Measurements from ENCODE around the gene GALNT11.

The GALNT11 gene

GRCh38 chr7:152120210-152120609 lies 94.7 kb downstream of the GALNT11 start:
- no peak for DNase-seq (ENCODE audit: low spot score)

GRCh38 chr7:152120776-152121175 lies 95.3 kb downstream of the GALNT11 start:
- no peak for DNase-seq (ENCODE audit: low spot score)

- DNase-seq (ENCODE audit: low spot score): no peak
Observed at GRCh38 chr7:152121432-152121831, 96.0 kb downstream of the GALNT11 start.

DNA sequence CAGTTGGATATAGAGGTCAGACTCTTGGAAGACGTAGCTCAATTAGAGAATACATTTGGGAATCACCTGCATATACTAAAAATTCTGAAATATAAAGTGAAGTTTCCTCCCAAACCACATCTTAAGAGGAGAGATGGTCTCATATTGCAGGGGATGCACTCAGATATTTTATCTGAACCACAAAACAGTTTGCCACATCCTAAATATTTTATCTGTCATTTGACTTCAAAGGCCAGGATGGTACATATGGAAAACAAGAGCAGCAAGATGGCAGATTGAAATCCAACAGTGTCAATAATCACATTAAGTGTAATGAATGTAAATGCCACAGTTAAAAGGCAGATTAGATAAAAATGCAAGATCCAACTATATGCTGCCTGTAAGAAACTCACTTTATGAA lies 97.1 kb downstream of the GALNT11 start:
- no peak for DNase-seq (ENCODE audit: low spot score)

DNA sequence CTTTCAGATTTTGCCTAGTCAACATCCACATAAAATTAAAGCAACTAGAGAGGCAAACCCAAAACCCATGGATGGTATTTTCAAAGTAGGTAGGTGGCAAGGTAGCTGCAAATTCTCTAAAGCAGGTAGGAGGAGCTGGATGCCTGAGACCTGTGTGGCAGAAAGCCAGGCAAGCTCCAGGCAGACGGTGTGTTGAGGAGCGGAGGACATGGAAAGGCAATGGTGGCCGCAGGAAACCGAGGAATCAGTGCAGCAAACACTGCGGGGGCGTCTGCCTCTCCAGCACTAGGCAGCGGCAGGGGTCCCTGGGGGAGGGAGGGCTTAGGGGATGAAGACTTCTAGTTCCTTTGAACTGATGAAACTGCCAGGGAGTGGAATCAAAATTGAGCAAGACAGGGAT lies 101.3 kb downstream of the GALNT11 start:
- no peak for DNase-seq (ENCODE audit: low spot score)

- no peak for DNase-seq (ENCODE audit: low spot score)
Observed at GRCh38 chr7:152127229-152127628, 101.8 kb downstream of the GALNT11 start.

DNA sequence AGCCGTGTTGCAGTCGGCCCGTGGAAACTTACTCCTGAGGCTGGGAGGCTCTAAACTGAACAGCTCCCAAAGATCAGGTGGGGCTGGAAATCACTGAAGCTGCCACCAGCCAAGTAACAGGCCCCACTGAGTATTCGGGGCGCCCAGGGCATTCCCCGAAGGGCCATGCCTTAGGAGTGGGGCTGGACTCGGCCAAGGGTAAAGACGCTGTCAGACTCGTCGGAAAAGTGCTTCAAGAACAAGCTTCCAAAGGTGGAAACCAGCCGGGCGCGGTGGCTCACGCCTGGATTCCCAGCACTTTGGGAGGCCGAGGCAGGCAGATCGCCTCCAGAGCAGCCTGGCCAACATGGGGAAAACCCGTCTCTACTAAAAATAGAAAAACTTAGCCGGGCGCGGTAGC lies 102.8 kb downstream of the GALNT11 start:
- no peak for DNase-seq (ENCODE audit: low spot score)

DNA sequence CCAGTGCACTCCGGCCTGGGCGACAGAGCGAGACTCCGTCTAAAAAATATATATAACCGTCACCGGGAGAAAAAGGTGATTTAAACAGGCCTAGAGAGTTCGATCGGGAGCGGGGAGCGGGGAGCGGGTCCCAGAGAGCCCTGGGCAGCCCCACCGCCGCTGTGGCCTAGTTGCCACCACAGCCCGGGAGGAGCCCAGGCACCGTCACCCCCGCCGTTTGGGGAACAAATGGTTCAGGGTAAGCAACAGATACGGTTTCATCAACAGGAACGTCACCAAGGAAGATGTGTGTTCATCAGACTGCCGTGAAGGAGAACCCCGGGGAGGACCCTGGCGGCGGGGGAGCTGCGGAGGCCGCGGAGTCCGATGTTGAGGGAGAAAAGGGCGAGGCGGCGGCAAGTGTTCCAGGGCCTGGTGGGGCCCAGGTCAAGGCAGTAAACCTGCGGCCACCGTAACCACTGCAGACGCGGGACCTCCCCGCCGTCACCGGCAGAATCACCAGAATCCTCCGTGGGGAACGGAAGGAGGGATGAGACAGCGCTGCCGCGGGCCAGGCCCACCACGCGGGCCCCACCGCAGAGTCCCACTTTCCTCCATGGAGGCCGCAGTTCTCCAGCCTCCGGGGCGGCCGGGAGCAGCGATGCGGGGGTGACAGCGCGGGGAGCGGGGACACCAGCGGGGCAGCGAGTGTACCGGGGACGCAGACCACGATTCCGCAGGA lies 103.4 kb downstream of the GALNT11 start:
- DNase-seq (ENCODE audit: low spot score): no peak

- no peak for DNase-seq (ENCODE audit: low spot score)
Observed at GRCh38 chr7:152129682-152130081, 104.2 kb downstream of the GALNT11 start.

DNA sequence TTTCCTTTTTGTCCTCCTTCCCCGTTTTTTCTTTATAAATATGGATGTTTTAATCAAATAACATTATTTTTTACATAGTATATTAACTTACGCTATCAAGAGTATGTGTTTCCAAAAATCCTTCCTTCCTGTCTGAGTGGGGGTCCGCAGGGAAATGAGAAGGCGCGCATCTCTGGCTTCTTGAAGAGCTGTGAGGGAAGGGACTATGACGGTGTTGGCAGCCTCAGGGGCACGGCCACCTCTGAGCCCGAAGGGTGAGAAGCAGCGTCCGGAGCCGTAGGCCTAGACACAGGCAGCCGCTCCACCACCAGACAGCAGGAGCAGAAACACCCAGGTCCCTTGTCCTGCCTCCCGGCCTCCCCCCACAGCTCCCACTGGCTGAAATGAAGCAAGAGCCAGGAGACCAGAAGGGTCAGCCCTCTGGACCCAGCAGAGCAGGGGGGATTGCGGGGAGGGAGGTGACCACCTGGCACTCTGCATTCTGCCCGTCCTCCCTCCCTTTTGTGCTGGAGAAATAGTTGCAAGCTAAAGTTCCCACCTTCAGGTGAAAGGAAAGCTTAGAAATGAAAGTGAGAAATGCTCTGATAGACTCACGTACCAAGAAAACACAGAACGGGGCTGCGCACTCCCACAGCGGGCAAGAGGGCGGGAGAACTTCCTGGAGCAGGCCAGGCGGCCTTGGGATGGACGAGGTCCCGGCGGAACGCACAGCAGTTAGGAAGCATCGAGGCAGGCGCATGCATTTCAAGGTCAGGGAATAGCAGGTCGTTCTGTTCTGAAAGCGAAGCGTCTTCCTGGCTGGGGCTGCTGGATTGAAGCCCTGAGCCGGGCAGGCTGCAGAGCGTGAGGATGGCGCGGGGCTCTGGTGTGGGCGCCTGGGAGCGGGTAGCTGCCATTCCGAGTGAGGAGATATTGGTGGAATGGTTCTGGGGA lies 105.5 kb downstream of the GALNT11 start:
- no peak for DNase-seq (ENCODE audit: low spot score)

- no peak for DNase-seq (ENCODE audit: low spot score)
Observed at GRCh38 chr7:152131981-152132494, 106.6 kb downstream of the GALNT11 start.

GRCh38 chr7:152132812-152133211 lies 107.3 kb downstream of the GALNT11 start:
- DNase-seq (ENCODE audit: low spot score): no peak

- DNase-seq (ENCODE audit: low spot score): no peak
Observed at GRCh38 chr7:152133804-152134203, 108.3 kb downstream of the GALNT11 start.

DNA sequence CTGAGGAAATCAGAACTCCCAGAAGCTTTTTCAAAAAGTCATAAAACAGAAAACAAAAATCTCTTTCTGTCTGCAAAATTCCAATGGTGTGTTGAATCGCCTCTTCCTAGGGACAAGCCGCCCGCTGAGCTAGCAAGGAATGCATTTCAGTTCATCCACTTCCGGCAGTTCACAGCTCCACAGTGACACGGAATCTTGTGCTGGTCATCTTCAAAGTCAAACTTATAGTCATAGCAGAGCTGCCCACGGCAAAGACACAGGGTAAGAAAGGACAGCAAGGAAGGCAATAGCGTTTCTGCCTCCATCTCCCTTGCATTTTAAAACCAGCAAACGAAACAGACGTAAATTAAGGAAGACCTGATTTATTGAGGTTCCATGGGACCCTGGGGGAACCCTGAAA lies 111.2 kb downstream of the GALNT11 start:
- no peak for DNase-seq (ENCODE audit: low spot score)

GRCh38 chr7:152137476-152138025 lies 112.1 kb downstream of the GALNT11 start:
- no peak for DNase-seq (ENCODE audit: low spot score)

DNA sequence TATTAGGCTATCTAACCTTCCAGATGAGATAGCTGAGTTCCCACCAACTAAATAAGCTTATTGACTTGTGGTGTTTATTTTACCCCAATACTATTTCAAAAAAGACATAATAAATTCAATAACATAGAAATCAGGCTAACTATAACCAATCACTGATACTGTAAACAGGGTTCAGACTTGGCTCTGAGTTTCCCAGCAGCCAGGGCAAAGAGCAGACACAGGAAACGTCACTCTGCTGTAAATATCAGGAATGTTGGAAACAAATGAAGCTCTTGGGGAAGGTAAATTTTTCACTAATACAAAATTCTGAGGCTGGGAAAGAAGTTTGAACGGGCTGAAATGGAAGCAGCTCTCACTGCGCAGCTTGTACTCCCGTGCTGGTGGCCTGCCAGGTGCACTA lies 114.6 kb downstream of the GALNT11 start:
- DNase-seq (ENCODE audit: low spot score): no peak

GRCh38 chr7:152140560-152140959 lies 115.1 kb downstream of the GALNT11 start:
- no peak for DNase-seq (ENCODE audit: low spot score)

GRCh38 chr7:152142976-152143595 lies 117.6 kb downstream of the GALNT11 start:
- no peak for DNase-seq (ENCODE audit: low spot score)

GRCh38 chr7:152144557-152145245 lies 119.2 kb downstream of the GALNT11 start:
- DNase-seq (ENCODE audit: low spot score): peak; percentile 30

DNA sequence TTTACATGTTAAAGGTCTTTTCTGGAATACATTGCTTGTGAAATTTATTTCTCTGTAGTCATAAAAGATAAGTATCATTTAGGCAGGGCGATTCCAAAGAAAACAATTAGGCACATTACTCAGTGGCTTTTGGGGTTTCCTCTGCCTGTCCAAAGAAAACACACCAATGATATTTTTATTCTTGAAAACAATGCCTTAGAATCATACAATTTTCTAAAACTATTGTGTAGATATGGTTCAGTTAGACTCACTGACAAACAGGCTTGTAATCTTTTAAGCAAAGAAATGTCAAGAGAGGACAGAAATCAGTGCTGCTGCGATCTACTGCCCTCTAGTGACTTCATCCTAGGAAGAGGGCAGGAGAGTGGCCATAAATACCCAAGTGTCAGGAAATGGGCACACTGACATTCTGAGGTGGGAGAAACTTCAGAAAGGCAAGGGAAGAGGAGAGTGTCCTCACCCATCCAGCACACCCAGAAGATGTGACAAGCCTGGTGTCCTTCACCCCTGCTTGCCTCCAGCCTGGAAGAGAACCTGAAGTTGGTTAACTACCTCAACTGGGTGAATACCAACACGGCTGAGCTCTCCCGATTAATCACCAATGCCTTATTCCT lies 120.5 kb downstream of the GALNT11 start:
- peak; percentile 42 for DNase-seq (ENCODE audit: low spot score)

- no peak for DNase-seq (ENCODE audit: low spot score)
Observed at GRCh38 chr7:152148706-152149105, 123.2 kb downstream of the GALNT11 start.

All from CD4-positive, alpha-beta T cell treated with Interleukin-15 for 4 hours (primary cell).